GM18951 (cell line): ENCODE data around the gene STEAP1B.

ENCODE experiments used
- POLR2A ChIP-seq: IDR thresholded peaks from 4 replicates; pipeline ENCODE4 v1.6.1; 2011; ENCODE audit warnings: mild to moderate bottlenecking; ENCODE audit not compliant: insufficient read length, insufficient read depth; ENCODE audit errors: extremely low read depth
- in situ Hi-C: fragments of 300-500 bp; cut with MboI; formaldehyde crosslinking; loops from one replicate; pipeline ENCODE4 v1.12.0; 2022; ENCODE audit warnings: low sequenced_read_pairs, mixed read lengths, inconsistent platforms; ENCODE audit not compliant: unreplicated experiment

STEAP1B gene

DNA sequence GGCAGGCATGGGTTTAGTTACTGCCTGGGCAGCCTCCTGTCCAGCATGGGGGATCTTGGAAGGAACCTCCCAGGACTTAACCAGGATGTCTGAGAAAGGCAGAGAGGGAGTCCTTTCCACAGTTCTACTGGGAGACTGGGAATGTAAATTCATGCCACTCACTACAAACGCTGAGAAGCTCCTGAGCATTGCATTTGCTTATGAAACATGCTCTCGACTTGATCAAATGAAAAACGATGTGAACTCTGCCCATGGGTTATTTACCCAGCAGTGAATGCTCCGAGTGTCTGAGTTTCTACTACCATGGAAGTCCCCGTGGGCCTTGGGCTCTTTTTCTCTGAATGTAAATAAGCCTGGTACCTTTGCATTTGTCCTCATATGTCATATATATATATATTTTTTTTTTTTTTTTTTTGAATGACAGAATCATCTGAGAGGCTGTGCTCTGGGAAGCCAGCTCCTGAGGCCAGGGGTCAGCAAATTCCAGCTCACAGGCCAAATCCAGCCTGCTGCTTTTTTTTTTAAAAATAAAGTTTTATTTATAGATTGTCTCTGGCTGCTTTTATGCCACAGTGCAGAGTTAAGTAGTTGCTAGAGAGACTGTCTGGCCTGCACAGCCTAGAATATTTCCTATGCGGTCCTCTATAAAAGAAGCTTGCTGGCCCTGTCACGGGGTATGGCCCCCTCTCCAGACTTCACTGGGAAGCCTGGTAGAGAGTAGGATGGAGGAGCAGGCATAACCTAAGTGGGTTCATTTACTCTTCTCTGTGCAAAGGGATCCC, 121.6 kb downstream of the STEAP1B start:
- in situ Hi-C loops = no loop called here
- TF ChIP-seq POLR2A = no peak

DNA sequence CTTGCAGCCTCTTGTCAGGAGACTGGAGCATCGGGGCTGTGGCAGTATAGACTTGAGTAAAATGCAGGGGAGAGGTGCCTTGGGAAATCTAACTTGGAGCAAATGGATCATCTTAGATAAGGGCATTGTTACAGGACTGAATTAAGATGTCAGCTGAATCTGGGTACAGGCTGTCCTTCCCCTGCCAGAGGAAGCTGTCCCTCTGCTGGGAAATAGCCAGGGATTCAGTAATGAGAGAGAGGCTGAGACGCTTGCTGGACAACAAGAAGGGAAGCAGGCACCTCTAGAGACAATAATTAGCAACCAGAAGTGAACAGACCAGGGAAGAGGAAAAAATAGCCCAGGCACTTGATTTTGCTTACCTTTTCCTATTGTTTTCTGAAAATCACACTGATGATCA, 122.3 kb downstream of the STEAP1B start:
- no peak for TF ChIP-seq POLR2A
- in situ Hi-C loops = no loop called here

GRCh38 chr7:22375359-22376048, 124.5 kb downstream of the STEAP1B start:
- in situ Hi-C loops = no loop called here
- TF ChIP-seq POLR2A = no peak

GRCh38 chr7:22373911-22374310, 126.1 kb downstream of the STEAP1B start:
- in situ Hi-C loops = no loop called here
- no peak for TF ChIP-seq POLR2A

DNA sequence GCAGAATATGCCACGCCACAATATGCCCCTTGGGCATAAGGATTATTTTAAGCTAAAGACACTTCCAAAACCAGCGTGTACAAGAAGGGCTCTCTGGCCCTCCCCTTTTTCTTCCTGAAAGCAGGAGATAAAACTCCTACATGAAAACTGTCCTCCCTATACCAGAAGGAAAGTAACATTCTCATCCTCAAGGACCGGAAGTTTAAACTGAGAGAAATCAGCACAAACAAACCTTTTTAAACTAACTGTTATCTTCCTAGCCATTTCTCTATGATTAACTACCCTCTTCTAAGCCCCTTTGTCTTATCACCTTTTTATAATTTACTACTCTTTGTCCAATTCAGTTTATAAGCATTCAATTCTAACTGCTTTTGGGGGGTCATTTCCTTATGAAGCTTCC, 126.6 kb downstream of the STEAP1B start:
- no peak for TF ChIP-seq POLR2A
- in situ Hi-C loops = no loop called here

DNA sequence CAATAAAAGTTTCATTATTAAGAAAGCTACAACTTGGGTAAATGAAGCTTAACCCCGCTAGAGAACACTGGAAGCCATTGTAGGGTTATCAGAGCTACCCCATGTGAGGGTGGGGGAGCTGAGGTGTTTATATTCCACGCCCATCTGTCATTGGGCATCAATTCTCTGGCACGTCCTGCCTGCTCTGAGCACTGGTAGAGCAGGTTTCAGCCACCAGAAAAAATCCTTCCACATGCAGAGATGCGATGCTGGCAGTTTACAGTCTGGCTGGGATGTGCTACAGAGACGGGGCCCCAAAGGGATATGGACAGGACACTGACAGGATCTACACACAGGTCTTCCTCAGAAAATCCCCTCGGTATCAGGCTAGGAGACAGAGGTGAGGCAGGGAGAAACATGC, 127.1 kb downstream of the STEAP1B start:
- TF ChIP-seq POLR2A = no peak
- in situ Hi-C loops = no loop called here

GRCh38 chr7:22371878-22372277, 128.1 kb downstream of the STEAP1B start:
- no peak for TF ChIP-seq POLR2A
- in situ Hi-C loops = no loop called here
